ENCODE measurements around the gene MAN1C1. TPM values are rescaled to one million over a fixed set of nuclear protein-coding genes. Genes with fewer than 3 reads are reported as not detected.

The MAN1C1 gene
- 1 to 10 TPM; 1.7 to 6.0 TPM for total RNA-seq
- long read RNA-seq, full-length matches to known transcripts: 2 of 3 reads
- long read RNA-seq, partial matches to known transcripts: 1 of 3 reads
- long read RNA-seq, other reads (novel, unspliced or antisense): 0 of 3 reads

DNA sequence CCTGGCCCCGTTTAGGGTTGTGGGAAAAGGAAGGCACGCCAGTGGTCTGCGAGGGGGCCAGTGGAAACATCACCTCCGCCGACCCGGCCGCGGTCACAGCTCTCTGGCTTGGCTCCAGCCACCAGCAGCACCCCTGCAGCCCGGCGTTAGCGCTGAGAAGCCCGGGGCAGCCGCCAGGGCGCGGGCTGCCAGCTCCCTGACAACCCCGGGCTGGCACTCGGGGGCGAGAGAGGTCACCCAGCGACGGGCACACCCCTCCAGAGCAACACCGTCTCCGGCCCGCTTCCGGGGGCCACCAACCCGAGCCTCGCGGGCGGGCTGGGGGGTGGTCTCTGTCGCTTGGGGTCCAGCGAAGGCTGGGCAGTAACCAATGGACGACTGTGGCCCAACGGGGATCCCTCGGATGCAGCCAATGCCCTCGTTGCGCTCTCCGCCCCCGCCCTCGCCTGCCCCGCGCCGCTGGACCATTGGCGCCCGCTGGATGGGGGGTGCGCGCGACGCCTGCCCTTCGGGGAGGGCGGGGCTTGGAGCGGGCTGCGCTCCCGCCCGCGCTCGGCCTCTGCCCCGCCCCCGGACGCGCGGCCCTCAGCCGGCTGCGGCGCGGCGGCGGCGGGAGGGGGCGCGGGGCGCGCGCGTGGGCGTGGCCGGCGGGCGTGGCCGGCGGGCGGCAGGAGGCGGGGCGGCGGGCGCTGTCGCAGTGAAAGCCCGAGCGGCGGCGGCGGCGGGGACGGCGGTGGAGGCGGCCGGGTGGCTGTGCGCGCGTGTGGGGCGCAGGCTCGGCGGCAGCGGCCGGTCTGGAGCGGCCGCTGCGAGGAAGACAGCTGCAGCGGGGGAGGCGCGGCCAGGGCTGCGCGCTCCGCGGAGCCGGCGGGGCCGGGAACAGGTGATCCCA is at the start of gene MAN1C1:
TSS of gene MAN1C1 (plus strand) at position 697 of the 892 bp plus-strand sequence. CDS start 1,007 bp downstream, outside the sequence.
- intact Hi-C loops (cut with DNase I, micrococcal nuclease): no loop called here
- DNase-seq (peak; percentile 83 to 87), ATAC-seq (peak; percentile 93)

DNA sequence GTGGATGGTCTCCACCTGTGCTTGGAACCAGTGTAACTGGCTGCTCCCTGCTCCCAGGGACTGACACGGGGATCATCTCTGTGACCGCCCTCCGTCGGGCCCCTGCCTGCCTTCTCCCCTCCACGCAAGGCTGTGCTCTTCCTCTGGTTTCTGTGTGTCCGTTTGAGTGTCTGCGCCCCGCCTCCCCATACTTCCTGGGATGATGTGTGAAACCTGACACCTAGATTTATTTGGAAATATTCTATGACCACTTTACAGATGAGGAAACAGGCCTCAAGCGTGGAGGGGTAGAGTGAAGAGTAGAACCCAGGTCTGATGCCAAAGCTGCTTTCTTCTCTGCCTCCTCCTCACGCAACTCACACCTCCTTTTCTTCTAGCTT is 48.9 kb upstream of the MAN1C1 start:
- intact Hi-C loops (cut with DNase I, micrococcal nuclease): no loop called here
- DNase-seq (no peak), ATAC-seq (no peak)

DNA sequence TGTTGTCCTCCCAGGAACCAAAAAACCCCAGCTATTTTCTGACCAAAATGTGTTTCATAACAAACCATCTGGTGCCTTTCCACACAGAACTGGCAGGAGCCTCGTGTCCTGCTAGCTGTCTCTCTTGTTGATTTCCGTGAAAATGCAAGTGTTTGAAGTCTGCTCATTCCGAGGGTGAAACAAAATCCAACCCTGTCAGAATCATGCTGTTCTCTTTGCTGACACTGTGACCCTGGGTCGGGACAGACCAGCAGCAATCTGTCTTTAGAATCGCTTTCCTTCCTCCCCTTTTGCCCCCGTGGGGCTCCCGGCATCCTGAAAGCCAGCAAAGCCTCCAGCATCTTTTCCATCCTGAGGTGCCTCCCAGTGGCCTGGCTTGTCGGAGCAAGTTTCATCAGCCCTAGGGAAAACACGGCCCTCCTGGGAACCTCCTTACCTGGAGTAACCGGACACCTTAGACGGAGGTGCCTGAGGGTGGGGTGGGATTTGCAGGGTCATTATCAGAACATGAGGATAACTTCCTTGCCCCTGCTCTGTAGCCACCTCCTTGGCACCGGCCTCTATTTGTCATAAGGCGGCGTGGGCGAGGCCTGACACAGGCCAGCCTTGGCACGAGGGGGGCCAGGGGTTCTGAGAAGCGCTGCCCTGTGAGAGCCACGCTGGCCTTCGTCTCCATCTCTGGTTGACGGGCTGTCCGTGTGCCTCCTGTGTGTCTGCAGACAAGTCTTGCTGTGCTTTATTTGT is 48.3 kb upstream of the MAN1C1 start:
- DNase-seq: no peak
- intact Hi-C loops (cut with DNase I, micrococcal nuclease): no loop called here
- no peak for ATAC-seq

DNA sequence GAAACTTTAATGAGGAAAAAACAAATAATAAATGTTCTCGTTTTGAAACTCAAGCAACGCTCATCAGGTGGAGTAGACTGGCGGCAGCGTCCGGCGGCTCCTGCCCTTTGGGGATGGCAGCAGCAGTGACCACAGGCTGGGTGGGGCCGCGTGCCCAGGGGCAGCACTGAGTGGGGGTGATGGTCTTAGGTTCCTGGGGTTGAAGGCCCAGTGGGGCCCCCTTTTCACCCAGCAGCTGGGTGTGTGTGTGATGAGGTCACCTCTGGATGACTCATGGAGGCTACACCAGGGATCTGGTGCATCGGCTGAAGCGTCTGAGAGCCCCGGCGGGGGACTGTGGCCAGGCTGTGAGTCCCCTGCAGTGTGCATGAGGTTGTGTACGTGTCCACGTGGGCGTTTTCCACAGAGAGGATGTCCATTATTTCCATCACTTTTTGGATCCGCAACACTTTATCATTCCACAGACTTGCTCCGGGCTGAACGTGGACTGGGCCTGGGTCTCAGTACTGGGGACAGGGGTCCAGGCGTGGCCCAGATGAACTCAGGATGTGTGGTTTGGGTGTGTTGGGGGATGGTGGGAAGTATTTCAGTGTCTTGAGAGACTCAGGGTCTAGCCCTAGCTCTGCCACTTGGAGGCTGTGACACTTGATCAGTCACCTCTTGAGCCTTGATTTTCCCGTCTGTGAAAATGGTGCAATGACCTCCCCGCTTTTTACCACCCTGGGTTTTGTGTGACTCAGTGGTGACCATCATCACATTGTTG is 47.6 kb upstream of the MAN1C1 start:
- DNase-seq: no peak
- intact Hi-C loops (cut with DNase I, micrococcal nuclease): no loop called here
- no peak for ATAC-seq

GRCh38 chr1:25569597-25570396 is 46.8 kb upstream of the MAN1C1 start:
- intact Hi-C loops (cut with DNase I, micrococcal nuclease): no loop called here
- ATAC-seq (no peak), DNase-seq (no peak)

GRCh38 chr1:25570798-25571521 is 45.6 kb upstream of the MAN1C1 start:
- DNase-seq (no peak), ATAC-seq (no peak)
- intact Hi-C loops (cut with DNase I, micrococcal nuclease): no loop called here

- intact Hi-C loops (cut with DNase I, micrococcal nuclease): no loop called here
- DNase-seq: no peak
- ATAC-seq: no peak
Observed at GRCh38 chr1:25571522-25571970, 45.0 kb upstream of the MAN1C1 start.

- intact Hi-C loops (cut with DNase I, micrococcal nuclease): no loop called here
- DNase-seq (peak in 1 of 2 donors; percentile 15), ATAC-seq (no peak)
Observed at GRCh38 chr1:25572107-25572506, 44.5 kb upstream of the MAN1C1 start.

DNA sequence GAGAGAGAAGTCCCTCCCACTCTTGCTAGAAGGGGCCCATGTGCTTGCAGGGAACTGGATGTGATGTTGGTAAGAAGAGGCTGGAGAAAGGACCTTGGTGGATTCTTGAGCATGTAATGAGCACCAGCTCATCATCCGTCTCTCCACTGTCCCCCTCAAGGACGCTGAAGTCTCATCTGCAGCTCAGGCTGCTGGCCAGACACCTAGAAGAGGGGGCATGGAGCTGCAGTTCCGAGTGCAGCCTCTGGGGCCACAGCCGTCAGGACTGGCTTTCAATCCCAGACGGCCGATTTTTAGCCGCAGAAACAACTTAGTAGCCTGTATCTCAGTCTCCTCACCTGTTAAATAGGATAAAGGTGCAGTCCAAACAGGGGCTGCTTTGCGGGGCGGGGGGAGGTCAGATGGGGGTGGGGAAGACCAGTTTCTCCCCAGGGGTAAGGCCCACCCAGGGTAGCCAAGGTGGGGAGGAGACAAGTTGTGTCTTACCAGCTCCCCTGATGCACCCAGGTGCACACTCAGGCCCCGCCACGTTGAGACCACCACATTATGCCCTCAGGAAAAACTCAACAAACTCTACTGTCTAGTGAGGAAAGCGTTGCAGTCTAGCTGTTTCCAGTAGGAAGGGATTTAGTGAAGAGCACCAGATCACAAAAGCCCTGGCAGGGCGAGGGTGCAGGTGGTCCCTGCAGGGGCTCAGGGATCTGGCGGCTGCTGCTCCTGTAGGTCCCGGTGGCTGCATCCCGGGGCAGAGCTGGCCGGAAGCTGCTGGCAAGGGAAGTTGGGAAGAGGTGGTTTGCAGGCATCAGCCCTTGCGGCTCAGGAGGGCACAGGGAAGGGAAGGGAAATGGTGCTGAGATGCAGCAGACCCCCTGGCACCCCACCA is 43.6 kb upstream of the MAN1C1 start:
- intact Hi-C loops (cut with DNase I, micrococcal nuclease): no loop called here
- peak; percentile 50 to 77 for DNase-seq
- ATAC-seq: peak; percentile 70

DNA sequence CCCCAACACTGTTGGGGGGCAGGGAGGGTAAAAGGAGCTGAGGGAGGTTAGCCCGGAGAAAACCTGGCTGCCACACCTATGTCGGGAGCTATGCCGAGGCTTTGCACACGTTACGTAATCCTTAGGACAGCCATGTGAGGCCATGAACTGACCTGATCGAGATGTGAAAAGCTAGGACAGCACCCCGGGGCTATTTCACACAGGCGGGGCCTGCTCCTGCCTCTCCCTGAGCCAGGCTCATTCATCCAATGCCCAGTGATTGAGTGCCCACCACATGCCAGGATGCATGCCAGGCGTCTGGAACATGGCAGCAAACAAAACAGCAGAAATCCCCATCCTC is 43.0 kb upstream of the MAN1C1 start:
- DNase-seq (peak; percentile 54 to 67), ATAC-seq (peak; percentile 83)
- intact Hi-C loops (cut with DNase I, micrococcal nuclease): no loop called here

GRCh38 chr1:25573961-25574360 is 42.6 kb upstream of the MAN1C1 start:
- intact Hi-C loops (cut with DNase I, micrococcal nuclease): no loop called here
- DNase-seq: no peak
- ATAC-seq: peak; percentile 38

DNA sequence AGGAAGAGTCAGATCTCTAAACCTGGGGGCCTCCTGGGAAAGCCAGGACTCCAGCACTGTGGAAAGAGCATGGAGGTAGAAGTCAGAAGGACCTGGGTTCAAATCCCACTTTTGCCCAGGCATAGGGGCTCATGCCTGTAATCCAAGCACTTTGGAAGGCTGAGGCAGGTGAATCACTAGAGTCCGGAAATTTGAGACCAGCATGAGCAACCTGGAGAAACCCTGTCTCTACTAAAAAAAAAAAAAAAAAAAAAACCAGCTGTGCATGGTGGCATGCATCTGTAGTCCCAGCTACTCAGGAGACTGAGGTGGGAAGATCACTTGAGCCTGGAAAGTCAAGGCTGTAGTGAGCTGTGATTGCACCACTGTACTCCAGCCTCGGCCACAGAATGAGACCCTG is 41.4 kb upstream of the MAN1C1 start:
- intact Hi-C loops (cut with DNase I, micrococcal nuclease): no loop called here
- DNase-seq (no peak), ATAC-seq (no peak)

DNA sequence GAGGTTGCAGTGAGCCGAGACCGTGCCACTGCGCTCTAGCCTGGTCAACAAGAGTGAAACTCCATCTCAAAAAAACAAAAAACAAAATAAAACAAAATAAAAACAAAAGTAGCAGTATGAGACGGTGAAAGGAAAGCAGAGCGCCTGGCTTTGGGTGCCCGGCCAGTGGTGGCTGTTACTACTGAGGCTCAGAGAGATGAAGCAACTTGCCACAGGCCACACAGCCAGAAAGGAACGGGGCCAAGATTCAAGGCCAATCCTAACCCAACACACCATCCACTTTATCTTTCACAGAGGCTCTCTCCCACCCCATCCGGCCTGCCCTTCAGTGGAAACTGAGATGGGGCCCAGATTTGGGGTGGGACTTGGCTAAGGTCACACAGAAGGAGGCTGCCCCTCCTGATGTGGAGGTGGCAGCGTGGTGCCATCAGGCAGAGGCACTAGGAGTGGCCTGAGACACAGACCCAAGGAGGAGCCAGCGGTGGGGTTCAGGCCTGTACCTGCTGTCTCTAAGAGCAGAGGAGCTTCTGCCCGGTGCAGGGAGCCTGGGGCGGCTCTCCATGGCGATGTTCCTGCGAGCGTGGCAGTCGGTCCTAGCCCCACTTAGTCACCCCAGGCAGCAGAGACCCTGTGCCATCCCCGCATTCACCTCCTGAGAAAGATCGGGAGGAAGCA is 40.0 kb upstream of the MAN1C1 start:
- intact Hi-C loops (cut with DNase I, micrococcal nuclease): no loop called here
- ATAC-seq (no peak), DNase-seq (no peak)

- no peak for ATAC-seq
- no peak for DNase-seq
- intact Hi-C loops (cut with DNase I, micrococcal nuclease): no loop called here
Observed at GRCh38 chr1:25577134-25577920, 39.3 kb upstream of the MAN1C1 start.

Data from left colon (tissue), 2 donors.